Gastrocnemius medialis (tissue), 4 donors: ENCODE measurements around the gene PDE4D.

Experiments used
- CTCF ChIP-seq, 5 experiments: fragments of 450-650 bp in 3 of 5; fragments of 200-600 bp in 2 of 5; sonication (generic) in 2 of 5; IDR thresholded peaks in 4 of 5; conservative IDR thresholded peaks in 1 of 5; 1 replicate in 4 of 5; 2 replicates in 1 of 5; pipeline ENCODE4 v1.5.1; 2016 to 2019; ENCODE audit warnings: antibody characterized with exemption in 5 of 5, mild to moderate bottlenecking in 3 of 5, moderate library complexity in 3 of 5
- POLR2A ChIP-seq, 2 donors: fragments of 450-650 bp; IDR thresholded peaks; one replicate each; pipeline ENCODE4 v1.6.1; 2017; ENCODE audit warnings: antibody characterized with exemption in 2 of 2, mild to moderate bottlenecking in 2 of 2, moderate library complexity in 2 of 2

DNA sequence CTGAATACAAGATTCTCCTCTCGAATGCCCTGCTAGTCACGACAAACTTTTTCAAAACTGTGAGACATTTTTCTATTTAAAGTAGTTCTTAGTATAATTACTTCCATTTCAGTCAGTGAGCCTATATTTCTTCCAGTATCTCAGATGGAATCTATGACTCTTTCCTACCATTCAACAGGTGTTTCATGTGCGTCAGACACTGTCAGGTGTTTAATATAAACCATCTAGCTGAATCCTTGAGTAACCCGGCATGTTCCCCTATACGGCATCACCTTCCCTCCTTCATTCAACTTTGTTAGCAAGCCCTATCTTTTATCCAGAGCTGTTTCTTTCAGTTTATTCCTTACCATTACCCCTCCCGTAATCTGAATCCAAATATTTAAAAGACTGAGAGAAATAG, 891.8 kb downstream of the PDE4D start:
- no peak for TF ChIP-seq CTCF (IDR thresholded peaks at IDR 0.05 in 4 of 5, conservative IDR thresholded peaks at IDR 0.05 in 1 of 5)
- no peak for TF ChIP-seq POLR2A (IDR thresholded peaks at IDR 0.05)
